Thyroid gland (tissue), 4 donors: ENCODE results near the gene SORT1.

Experiments used
- CTCF ChIP-seq, 6 experiments: fragments of 200-600 bp in 3 of 6; fragments of 450-650 bp in 3 of 6; sonication (generic) in 3 of 6; IDR thresholded peaks; one replicate each; pipeline ENCODE4 v1.5.1; 2016 to 2019; ENCODE audit warnings: antibody characterized with exemption in 6 of 6, mild to moderate bottlenecking in 2 of 6, inconsistent platforms in 1 of 6, moderate library complexity in 1 of 6
- POLR2A ChIP-seq, 2 donors: fragments of 450-650 bp; IDR thresholded peaks; one replicate each; pipeline ENCODE4 v1.6.1; 2017; ENCODE audit warnings: antibody characterized with exemption in 2 of 2, mild to moderate bottlenecking in 2 of 2, moderate library complexity in 1 of 2

DNA sequence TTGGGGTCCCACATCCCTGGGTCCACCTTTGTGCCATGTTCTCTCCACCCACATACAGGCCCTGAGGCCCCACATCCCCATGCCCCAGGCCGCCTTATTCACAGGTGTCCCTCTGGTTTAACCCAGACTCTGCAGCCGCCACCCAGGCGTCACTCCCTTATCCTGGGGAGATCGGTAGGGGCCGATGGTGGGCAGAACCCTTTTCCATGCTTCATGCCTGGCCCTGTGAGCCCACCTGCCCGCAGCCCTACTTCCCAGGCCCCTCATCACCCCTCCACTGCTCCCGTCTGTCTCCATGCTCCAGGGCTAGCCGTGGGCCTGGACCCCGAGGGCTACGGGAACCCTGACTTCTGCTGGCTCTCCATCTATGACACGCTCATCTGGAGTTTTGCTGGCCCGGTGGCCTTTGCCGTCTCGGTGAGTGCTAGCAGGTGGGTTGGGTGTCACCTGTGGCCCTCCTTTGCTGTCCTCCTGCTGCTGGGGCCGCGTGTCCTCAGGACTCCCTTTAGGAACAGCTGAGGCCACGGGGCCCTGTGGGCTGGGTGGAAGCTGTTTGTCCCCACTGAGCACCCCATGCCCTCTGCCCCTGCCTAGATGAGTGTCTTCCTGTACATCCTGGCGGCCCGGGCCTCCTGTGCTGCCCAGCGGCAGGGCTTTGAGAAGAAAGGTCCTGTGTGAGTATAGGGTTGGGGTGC lies 126.9 kb downstream of the SORT1 start:
- TF ChIP-seq CTCF (IDR thresholded peaks at IDR 0.05) = no peak
- no peak for TF ChIP-seq POLR2A (IDR thresholded peaks at IDR 0.05)
